GM18861 (cell line): ENCODE results near the gene GREB1.

Source experiments
- ATAC-seq: cut with Tn5 transposase; IDR thresholded peaks from one replicate; pipeline ENCODE4 v1.9.1; 2021; ENCODE audit not compliant: unreplicated experiment

GREB1 gene

DNA sequence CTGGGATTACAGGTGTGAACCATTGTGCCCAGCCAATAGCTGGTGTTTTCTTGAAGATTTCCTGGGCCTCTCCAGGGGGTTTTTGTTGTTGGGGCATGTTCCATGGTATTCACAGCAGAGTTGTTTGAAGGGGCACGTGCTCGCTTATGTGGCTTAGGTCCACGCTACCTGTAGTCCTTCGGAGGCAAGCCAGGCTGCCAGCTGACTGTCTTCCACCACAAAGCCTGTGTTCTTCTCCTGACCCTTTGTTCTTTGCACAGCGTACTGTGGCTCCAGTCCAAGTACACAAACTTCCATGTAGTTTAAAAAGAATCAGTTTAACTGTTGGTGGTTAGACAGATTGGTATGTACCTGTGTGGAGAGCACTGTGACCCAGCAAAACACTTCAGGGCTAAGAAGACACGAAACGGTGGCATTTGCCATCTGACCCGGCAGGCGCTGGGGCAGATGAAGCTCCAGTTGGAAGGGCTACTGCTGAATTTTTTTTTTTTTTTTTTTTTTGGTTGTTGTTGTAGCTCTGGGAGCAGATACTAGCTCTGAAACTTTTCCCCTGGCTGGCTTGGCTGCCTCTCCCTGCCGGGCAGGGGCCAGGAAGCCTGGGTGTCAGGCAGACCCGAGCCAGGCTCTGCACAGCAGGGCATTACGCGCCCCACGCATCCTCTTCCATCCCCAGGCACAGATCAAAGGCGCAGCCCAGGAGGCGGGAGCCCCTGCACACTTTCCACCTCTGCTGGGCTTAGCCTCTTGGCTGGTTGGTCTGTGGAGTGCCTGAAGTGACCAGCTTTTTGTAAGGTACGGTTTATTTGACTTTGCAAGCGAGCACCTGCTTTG, 5.7 kb downstream of the GREB1 start:
- ATAC-seq = no peak

DNA sequence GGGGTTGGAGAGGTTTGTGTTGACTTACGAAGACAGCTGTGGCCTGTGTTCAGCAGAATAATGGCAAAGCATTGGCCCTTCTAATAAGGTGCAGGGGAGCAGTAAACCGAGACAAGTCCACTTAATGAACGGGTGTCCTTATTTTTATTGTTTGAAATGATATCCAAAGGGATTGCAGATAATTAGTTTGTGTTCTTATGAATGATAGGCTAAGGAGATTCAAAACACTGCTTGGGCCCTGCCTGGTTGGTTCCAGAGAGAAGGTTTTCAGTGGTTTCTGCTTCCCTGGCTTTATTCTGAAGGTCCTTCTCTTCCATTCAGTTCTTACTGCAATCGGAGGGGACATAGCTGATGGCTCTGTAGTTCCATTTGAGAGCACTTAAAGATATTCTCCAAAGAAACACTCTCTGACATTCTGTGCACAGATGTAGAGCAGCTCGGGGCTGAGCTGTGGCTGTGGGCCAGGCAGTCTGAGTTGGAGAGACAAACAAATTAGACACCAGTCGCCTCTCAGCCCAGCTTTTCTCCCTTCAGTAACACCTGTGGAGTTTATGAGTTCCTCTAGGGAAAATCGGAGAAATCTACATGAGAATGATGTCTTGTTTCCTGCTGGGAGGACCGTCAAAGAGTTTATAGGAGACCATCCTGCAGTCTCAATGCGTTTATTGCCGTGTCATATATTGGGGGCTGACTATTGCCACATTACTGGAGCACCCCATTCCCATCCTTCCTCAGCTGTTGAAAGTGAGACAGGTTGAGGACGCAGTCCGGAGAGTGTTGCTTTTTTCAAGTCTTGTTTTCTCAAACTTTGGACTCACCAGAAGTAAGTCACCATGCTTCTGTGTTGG, 6.5 kb downstream of the GREB1 start:
- no peak for ATAC-seq

DNA sequence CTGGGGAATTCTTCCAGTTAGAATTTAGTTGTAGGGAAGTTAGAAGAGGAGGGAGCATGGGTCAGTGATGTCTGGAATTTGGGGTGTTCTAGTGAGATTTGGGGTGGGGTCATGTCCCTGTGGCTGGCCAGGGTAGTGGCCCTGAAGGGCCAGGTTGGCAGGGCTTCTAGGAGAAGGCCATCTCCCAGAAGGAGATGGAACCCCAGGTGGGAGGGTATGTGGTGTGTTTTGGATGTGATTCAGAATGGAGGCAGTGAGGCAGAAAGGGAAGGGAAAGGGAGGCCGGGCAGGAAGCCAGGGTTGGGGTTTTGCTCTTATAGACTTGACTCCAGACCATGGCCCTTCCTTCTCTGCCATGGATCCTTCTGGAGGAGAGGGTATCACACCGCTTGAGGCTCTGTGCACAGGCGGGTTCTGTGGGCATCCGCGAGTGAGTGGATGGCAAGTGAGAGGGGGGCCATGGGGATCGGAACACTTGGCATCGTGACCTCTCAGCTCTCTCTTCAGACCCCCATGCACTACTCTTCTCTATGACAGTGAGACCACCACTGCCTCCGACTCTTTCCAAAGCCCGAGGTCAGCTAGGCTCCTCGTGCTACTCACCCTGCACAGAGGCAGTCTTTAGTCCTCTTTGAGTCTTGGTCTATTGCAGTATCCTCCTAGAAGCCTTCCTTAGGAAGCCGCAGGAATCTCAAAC, 7.3 kb downstream of the GREB1 start:
- no peak for ATAC-seq

DNA sequence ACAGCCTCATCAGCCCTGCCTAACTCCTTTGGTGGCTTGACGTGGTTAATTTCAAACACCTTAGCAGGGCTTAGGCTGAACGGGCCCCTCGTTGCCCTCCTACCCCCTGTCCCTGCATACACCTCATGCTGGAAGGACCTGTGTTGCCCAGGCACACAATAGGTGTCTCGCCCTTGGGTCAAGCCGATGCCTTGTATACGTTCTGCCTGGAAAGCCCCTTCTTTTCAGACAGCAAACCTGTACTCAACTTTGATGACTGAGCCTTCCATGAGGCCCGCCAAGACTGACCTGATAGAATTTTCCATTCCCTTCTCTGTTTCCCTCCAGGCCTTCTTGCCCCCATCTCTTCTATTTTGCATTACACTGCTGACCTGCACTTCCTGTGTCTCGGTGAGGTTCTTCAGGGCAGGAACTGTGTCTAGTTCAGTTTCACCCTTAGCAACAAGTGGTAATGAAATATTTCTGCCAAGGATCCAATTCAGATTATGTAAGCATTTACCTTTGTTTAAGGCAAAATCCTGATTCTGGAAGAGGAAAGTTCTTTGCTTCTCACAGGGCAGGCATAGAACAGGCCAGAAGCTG, 7.9 kb downstream of the GREB1 start:
- ATAC-seq = no peak

DNA sequence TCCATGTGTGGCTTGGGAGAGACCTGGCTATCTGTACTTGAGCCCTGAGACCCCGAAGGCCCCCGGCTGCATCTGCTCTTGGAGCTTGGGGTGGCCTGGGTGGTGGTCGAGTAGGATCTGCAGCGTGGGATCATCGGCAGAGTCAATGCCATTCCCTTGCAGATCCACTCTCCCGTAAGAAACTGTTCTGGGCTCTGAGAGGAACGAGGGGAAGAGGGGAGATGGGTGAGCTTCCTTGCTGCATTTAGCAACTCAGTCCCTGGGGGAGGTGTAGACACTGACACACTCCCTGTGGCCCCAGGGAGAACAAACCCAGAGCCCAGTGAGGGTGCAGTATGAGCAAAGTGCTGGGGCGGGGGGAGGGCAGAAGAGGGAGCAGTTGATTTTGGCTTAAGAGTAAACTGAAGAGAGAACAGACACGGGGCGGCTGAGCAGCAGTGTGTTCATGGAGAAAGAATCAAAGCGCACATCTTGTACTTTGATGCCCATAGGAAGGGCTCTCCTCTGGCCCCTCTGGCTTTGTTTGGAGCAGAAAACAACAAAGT, 8.5 kb downstream of the GREB1 start:
- ATAC-seq = no peak

DNA sequence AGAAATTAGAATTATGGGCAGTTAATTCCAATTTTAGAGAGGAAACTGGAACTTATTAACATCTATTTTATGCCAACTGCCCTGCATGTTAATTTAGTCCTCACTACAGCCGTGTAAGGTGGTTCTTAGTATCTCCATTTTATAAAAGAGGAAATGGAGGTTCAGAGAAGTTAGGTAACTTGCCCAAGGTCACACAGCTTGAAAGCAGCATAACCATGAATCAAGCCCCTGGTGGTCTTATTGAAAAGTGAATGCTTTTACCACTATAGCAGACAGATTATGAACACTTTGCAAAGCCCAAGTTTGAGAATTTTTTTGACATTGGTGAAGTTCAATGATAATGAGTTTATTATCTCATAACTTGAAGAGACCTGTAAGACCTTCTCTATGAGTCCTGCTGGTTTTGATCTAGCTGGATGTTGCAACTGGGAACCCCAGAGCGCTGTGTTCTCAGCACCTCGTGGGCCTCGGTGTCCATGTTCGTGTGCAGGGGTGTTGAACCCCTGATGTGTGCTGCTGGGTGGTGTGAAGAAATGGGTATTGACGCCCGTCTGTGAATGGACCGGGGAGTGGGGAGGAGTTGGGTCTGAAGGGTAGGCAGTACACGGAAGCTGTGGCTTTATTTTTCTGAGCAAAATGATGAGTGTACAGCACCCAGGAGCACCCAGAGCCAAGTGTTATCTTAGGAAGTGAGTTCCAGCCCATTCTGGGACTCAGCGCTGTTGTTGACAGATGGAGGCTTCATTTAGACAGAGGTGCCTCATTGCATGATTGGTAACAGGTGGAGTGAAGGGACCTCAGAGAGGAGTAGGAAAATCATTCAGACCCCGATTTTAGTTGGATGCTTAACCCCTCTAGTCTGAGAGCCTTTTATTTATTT, 9.7 kb downstream of the GREB1 start:
- no peak for ATAC-seq

DNA sequence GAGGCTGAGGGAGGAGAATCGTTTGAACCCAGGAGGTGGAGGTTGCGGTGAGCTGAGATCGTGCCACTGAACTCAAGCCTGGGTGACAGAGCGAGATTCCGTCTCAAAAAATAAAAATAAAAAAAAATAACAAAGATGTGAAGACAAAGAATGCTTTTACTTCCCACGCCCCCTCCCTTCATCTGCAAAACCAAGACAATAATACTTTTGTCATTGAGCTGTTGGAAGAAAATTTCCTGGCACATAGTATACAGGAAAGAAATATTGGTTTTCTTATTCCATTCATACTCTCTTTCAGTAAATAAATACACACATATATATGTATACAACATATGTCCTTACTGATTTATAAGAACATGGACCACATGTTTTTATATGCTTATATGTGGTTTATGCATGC, 12.2 kb downstream of the GREB1 start:
- no peak for ATAC-seq

DNA sequence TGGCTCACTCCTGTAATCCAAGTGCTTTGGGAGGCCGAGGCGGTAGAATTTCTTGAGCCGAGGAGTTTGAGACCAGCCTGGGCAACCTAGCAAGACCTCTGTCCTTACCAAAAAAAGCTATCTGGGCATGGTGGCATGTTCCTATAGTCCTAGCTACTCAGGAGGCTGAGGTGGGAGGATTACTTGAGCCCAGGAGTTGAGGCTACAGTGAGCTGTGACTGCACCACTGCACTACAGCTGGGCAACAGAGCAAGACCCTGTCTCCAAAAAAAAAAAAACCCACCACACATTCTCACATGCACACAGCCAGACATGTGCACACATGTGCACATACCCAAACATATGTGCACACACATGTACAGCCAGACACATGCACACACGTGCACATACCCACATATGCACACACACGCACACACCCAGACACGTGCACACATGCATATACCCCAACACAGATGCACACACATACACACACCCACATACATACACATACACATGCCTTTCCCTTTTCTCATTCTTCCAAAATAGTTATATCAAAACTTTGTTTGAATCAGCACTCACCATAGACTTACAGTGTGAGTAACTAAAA, 14.2 kb downstream of the GREB1 start:
- ATAC-seq = no peak

DNA sequence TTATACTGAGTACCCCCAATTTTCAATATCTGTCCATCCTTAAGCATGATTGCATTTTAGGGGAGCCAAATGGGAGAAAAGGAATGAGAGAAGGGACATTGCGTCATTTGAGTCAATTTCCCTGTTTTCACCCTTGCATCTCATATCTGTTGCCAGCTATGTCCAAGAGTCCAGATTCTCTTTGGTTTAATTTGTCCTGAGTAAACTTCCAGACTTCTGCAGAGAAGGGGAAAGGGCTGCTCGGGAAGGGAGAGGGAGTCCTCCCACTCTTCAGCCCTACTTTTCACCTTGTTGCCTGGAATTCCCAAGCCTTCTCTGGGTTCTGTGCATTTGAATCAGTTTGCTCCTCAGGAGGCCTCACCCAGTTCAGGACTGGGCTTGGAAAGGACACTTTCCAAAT, 16.5 kb downstream of the GREB1 start:
- no peak for ATAC-seq

DNA sequence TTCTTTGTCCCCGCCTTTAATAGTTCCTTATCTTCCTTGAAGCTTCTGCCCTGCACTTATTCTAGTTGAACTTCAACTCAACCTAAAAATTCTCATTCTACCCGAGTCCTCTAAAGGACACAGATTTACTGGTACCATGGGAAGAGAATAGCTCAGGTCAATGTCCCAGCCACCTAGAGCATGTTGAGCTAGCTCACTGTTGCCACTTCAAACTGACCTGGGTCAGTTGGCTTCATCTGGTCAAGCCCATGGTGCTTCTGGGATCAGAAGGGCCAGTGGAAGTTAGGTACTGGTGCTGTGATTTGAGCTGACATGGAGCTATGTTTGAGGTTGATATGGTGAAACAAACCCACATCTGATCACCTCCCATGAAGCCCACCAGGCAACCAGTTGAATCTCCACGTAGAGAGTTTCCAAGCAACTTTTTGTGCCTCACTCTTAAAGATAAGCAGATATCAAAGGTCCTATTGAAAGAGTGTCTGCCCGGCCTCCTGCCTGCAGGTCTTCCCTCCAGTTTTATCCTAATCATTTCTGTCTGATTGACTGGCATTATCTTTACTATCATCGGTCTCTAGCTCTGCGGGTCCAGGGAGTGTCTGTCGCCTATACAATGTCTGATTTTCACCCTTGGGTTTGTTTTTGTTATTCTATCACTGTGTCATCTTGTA, 17.2 kb downstream of the GREB1 start:
- ATAC-seq = no peak

DNA sequence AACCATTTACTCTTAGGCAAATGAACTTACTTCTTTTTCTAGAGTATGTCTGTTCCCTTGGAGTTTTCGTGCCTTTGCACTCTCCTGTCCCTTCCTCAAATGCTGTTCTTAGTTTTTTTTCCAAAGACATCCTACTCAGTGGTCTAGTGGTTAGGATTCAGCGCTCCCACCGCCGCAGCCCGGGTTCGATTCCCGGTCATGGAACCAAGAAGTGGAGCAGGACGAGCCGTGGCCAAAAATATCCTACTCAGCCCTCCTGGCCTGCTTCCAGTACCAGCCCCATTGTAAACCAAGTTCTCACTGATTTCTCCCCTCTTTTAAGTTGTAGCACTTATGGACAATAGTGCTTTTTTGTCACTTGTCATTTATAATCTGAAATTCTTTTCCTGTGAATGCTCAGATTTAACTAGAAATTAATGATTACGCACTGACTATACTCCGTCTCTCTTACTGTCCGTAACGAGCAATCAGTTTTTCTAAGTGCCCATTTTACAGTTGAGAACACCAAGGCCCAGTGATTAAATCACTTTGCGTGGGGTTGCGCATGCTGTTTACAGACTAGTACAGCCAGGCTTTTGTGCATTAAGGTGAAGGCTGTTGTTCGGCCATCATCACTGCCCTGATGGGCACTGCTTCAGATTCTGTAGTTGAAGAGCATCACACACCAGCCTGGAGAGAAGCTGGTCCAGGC, 17.9 kb downstream of the GREB1 start:
- ATAC-seq = no peak

DNA sequence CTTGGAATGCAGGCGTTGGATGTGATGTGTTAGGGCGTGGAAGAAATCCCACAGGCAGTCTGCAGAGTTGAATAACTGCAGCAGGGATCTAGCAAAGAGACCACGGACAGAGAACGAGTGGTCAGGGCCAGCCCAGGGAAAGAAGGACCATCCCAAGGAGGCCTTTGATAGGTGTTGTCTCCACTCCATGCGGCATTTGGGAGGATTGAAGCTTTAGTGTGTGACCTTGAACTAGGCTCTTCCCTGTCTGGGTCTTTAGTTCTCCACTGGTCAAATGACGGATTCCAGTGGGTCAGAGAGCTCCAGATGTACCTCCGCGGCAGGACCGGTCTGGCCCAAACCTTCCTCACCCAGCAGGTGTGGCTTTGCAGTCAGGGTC, 18.4 kb downstream of the GREB1 start:
- ATAC-seq = no peak

DNA sequence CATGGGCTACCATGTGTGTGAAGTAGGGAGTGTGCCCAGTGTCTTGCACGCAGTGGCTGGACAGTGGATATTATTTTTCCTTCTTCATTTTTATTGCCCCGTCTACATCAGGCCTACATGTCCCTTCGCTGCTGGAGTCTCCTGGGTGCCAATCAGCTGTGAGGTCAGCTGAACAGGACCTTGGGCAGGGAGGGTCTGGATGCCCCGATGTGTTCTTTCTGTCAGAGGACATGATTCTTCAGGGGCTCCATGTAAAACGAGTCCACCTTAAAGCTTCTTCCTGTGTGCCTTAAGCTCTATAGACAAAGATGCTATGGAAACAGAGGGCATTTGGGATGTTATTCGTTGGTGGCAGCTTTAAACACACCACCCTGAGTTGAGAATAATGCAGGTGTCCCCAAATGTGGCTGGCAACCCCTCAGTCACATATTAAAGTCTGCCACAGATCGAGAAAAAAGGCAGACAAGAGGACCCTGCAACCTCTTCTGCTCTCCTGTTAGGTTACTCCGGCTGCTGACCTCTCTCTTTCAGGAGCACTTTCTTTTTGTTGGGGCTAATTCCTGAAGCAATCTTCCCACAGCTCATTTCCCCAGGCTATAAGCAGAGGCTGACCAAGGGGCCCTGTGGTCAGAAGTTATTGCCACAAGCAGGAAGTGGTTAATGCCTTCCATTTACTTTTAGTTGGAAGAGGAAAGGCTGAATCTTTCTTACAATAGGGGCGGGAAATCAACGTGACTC, 20.0 kb downstream of the GREB1 start:
- ATAC-seq = no peak

DNA sequence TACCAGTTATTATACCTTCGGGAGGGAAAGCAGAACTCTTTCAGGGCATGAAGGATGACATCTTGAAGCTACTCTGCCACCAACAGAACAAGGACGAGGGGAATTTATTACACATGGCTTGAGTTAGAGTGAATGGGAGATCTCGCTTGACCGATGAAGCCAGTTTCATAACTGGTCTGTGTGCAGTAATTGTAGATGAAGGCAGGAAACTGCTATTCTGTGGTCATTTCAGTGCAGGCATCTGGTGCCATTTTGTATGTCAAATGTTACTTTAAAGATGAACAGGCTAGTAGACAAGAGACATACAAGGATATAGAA, 20.5 kb downstream of the GREB1 start:
- ATAC-seq = no peak

DNA sequence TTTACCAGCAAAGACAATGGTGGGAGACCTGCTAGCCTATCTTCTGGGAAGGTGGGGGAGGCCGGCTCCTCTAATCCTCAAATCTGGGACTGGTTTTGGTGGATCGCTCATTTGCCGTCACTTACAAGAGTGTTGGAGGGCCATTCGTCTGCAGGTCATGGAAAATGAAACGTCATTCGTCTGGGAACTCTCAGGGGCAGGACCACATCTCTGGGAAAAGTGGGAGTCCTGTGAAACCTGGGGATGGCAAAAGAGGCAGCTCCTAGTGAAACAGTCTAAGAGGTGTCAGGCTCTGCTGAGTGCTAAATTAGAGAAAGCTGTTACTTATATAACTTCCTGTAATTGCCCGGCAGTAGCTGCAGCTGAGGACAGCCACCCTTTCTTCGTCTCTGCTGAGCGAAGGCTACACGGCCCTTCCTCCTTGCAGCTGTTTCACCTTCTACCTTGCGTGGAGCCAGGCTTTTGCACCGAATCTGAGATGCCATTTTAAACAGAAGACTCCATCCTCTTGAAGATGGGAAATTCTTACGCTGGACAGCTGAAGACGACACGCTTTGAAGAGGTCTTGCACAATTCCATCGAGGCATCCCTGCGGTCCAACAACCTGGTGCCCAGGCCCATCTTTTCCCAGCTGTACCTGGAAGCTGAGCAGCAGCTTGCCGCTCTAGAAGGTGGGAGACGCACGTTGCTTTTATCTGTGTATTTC, 22.4 kb downstream of the GREB1 start:
- ATAC-seq = no peak

DNA sequence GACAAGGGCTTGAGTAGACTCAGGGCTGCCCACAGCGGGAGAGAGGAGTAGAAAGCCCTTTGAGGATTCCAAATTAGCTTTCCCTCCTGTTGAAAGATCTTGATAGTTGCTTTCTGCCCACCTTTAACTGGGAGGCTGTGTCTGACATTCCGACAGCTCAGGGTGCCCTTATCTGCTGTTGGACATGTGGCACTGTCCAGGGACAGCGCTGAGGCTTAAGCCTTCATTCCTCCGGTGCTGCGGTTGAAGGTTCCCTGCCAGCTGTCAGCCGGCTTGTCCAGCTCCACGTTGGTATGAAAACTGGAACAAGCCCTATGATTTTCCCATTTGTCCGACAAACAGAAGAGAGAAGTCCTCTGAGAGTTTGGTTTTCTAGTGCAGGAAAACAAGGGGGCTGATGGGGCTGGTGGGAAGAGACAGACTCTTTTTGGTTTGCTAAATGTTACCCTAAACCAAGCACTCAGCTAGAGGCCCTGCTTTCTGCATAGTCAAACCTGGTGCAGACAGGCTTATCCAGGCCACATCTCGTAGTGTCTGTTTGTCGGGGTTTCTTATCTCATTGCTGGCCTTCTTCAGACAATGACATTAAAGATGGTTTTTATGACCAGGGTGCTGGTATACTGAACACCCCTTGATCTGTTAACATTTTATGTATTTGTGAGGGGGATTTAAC, 24.5 kb downstream of the GREB1 start:
- ATAC-seq = no peak
